Measurements from ENCODE around the gene TFPI. TPM values are rescaled to one million over a fixed set of nuclear protein-coding genes. Genes with fewer than 3 reads are reported as not detected.

TFPI gene
- total and polyA plus RNA-seq, 2 of the 8 experiments (the other 6 are each of a cell fraction or from before 2014, with no cell fraction given), result 2.0 to 7.1 TPM

- DNase-seq (ENCODE audit: low read depth in 1 of 2, low spot score in 2 of 2) (no peak), FAIRE-seq (no peak)
- Histone ChIP-seq H4K91ac (replicated peaks; ENCODE audit: insufficient read length, low read length) (no peak overlapping the region), H4K8ac (ENCODE audit: extremely low read depth, insufficient read depth, low read length) (no peak overlapping the region), H3K4me3 (ENCODE audit: extremely low read depth in 1 of 4, insufficient read depth in 2 of 4, low read depth in 3 of 4, low read length in 4 of 4) (peak overlapping the region in 1 of 4 experiments; percentile 32; a peak in 1 of 8 replicates), H2BK12ac (ENCODE audit: low read depth, low read length) (no peak overlapping the region), H3K4me2 (ENCODE audit: insufficient read depth in 1 of 2, low read depth in 2 of 2, low read length in 2 of 2) (0 out of 4 replicates have a peak overlapping the region, but pooled peaks of 1 of the 2 experiments have one; percentile 17), H3K4ac (replicated peaks; ENCODE audit: insufficient read length, low read depth, low read length) (no peak overlapping the region), H2BK20ac (ENCODE audit: low read length) (no peak overlapping the region), H4K20me1 (replicated peaks in 1 of 2; ENCODE audit: control insufficient read depth in 1 of 2, insufficient read depth in 2 of 2, low read length in 2 of 2) (no peaks in the 10 kb centered on the region), H3K14ac (ENCODE audit: insufficient read length) (no peak overlapping the region), H3K23ac (ENCODE audit: insufficient read length) (no peak overlapping the region), H3K9ac (replicated peaks in 1 of 4; ENCODE audit: extremely low read depth in 1 of 4, low read depth in 3 of 4, low read length in 3 of 4) (no peak overlapping the region), H3K18ac (ENCODE audit: extremely low read depth, low read length) (no peak overlapping the region), H3K27me3 (replicated peaks in 1 of 4; ENCODE audit: control insufficient read depth in 3 of 4, extremely low read depth in 1 of 4, insufficient read depth in 3 of 4, low read length in 3 of 4) (no peaks in the 10 kb centered on the region), H4K5ac (ENCODE audit: insufficient read length, low read depth, low read length) (no peak overlapping the region), H3K36me3 (ENCODE audit: control insufficient read depth in 2 of 4, insufficient read depth in 4 of 4, low read length in 3 of 4) (no peaks in the 10 kb centered on the region), H2AK5ac (ENCODE audit: low read depth, low read length) (no peak overlapping the region), H2BK15ac (ENCODE audit: low read length) (no peak overlapping the region), H3K79me1 (ENCODE audit: low read depth, low read length) (no peaks in the 10 kb centered on the region), H3K27ac (ENCODE audit: low read depth, low read length) (no peak overlapping the region), H3K79me2 (ENCODE audit: control insufficient read depth in 1 of 2, insufficient read depth in 2 of 2, low read length in 2 of 2) (no peaks in the 10 kb centered on the region), H3K4me1 (replicated peaks in 1 of 4; ENCODE audit: control insufficient read depth in 3 of 4, insufficient read depth in 4 of 4, low read length in 3 of 4) (peaks cover 0 to 5% (median 1%) of the 10 kb centered on the region in 4 experiments; a peak in 2 of 7 replicates), H2BK120ac (replicated peaks; ENCODE audit: low read depth, low read length) (no peak overlapping the region), H2BK5ac (ENCODE audit: low read depth, low read length) (no peak overlapping the region), H3K23me2 (ENCODE audit: low read depth, low read length) (no peaks in the 10 kb centered on the region; the same call in 1 of the 2 replicates), H3K9me3 (ENCODE audit: insufficient read depth in 2 of 2, low read depth in 1 of 2, low read length in 1 of 2) (no peaks in the 10 kb centered on the region), H3K56ac (replicated peaks; ENCODE audit: insufficient read length, low read depth, low read length) (no peak overlapping the region), H2AFZ (ENCODE audit: low read length) (no peak overlapping the region)
- WGBS, 2 experiments (ENCODE audit: extremely low coverage in 1 of 2, insufficient coverage in 1 of 2, insufficient read length in 1 of 2, insufficient replicate concordance in 2 of 2, low coverage in 1 of 2, low lambda C conversion rate in 2 of 2, missing lambda C conversion rate in 1 of 2), result 89% methylated on average over 1 of the region's 1 CpG; no CpG with 5 or more reads in 1 of the 2 experiments
- CTCF ChIA-PET (ENCODE audit: partially characterized antibody), result interaction anchor here (1.3 to 1.6 kb wide), 3 partner anchors 306 to 590 kb away, joined by 3 to 5 read pairs (median 4); no protein-coding TSS in a partner anchor
- POLR2A ChIA-PET (ENCODE audit: partially characterized antibody), result no interaction called here
- TF ChIP-seq GTF2F1 (IDR thresholded peaks at IDR 0.05; ENCODE audit: borderline replicate concordance, low read depth, low read length) (no peak), BCL11A (IDR thresholded peaks at IDR 0.05; ENCODE audit: low read depth in 2 of 2, low read length in 2 of 2) (no peak), TEAD4 (IDR thresholded peaks at IDR 0.05; ENCODE audit: low read depth, low read length) (no peak), BACH1 (IDR thresholded peaks at IDR 0.05; ENCODE audit: low read length) (no peak), GABPA (IDR thresholded peaks at IDR 0.05; ENCODE audit: borderline replicate concordance, insufficient read depth, low read length) (no peak), POLR2AphosphoS5 (IDR thresholded peaks at IDR 0.05; ENCODE audit: low read depth, low read length) (no peak), CBX5 (IDR thresholded peaks at IDR 0.05; ENCODE audit: low read depth, low read length) (no peak), FOSL1 (IDR thresholded peaks at IDR 0.05; ENCODE audit: insufficient read depth, low read depth, low read length) (no peak), JUND (IDR thresholded peaks at IDR 0.05; ENCODE audit: low read length) (no peak), NRF1 (IDR thresholded peaks at IDR 0.05; ENCODE audit: low read depth, low read length) (no peak)
These were observed 107.5 kb downstream of the TFPI start for GRCh38 chr2:187446711-187447110.
